HCT116 (cell line): ENCODE data around the gene ZMYND10. TPM values are rescaled to one million over a fixed set of nuclear protein-coding genes. Genes with fewer than 3 reads are reported as not detected.

Experiments used
- ATAC-seq: fragments of 200-7000 bp; cut with Tn5 transposase; 2 replicates; pipeline ENCODE4 v1.9.1; 2020; ENCODE audit warnings: mild to moderate bottlenecking, moderate library complexity
- BruUV-seq: library from RNA; stranded (reverse); fragments of 400-500 nt; replicated peaks from 2 replicates; lab custom pipeline; 2021; lab: Mats Ljungman, UMichigan
- CTCF ChIA-PET: fragments of 300-600 bp; sonication (Branson Sonifier 250); formaldehyde crosslinking; loops from one replicate; lab custom pipeline; 2021; ENCODE audit warnings: antibody characterized with exemption; lab: Charles Lee
- POLR2A ChIA-PET: fragments of 300-600, 350-600 bp; sonication (Branson Sonifier 250); formaldehyde crosslinking; loops from one replicate; lab custom pipeline; 2021; ENCODE audit warnings: antibody characterized with exemption; lab: Charles Lee
- RAD21 ChIA-PET, 2 experiments: fragments of 300-600 bp; sonication (Branson Sonifier 250); formaldehyde crosslinking; loops; one replicate each; lab custom pipeline; 2023; ENCODE audit warnings: low total read pairs in 2 of 2; ENCODE audit not compliant: uncharacterized antibody in 2 of 2, unreplicated experiment in 2 of 2, low non-redundant PET in 1 of 2; lab: Charles Lee
- DNase-seq: peaks from one replicate; pipeline ENCODE4 v3.0.0-alpha.2; 2010; ENCODE audit warnings: low read depth, low spot score
- H2AFZ ChIP-seq: fragments of 200-600 bp; shearing (Covaris generic), sonication (generic); 2 replicates; pipeline ENCODE4 v1.6.1; 2017; ENCODE audit warnings: low read depth, mixed run types, mixed read lengths, antibody characterized with exemption, low read length; ENCODE audit not compliant: poor library complexity, severe bottlenecking
- H3K27ac ChIP-seq: 2 replicates; pipeline ENCODE4 v1.5.1; 2012; ENCODE audit warnings: low read depth, low read length
- H3K27me3 ChIP-seq: fragments of 200-600 bp; sonication (generic); 2 replicates; pipeline ENCODE4 v1.6.1; 2016; ENCODE audit warnings: mixed run types, low read length, mixed read lengths; ENCODE audit not compliant: insufficient read depth
- H3K36me3 ChIP-seq, 2 experiments: fragments of 200-500 bp in 1 of 2; fragments of 200-600 bp in 1 of 2; sonication (Bioruptor generic) in 1 of 2; sonication (generic) in 1 of 2; 2 replicates each; pipeline versions ENCODE4 v1.5.1 to v1.6.1; 2014 to 2016; ENCODE audit warnings: low read length in 2 of 2, inconsistent platforms in 1 of 2, mixed read lengths in 1 of 2, mixed run types in 1 of 2; ENCODE audit not compliant: insufficient read depth in 2 of 2, control insufficient read depth in 1 of 2
- H3K4me1 ChIP-seq, 2 experiments: fragments of 200-600 bp in 1 of 2; sonication (generic) in 1 of 2; 2 replicates each; pipeline versions ENCODE4 v1.5.1 to v1.6.1; 2012 to 2017; ENCODE audit warnings: low read length in 2 of 2, inconsistent platforms in 1 of 2, mild to moderate bottlenecking in 1 of 2, mixed read lengths in 1 of 2, mixed run types in 1 of 2, moderate library complexity in 1 of 2; ENCODE audit not compliant: insufficient read depth in 2 of 2, control insufficient read depth in 1 of 2
- H3K4me2 ChIP-seq: fragments of 200-600 bp; sonication (generic); 2 replicates; pipeline ENCODE4 v1.6.1; 2017; ENCODE audit warnings: mixed run types, low read length, mixed read lengths
- H3K4me3 ChIP-seq, 2 experiments: fragments of 200-600 bp in 1 of 2; sonication (generic) in 1 of 2; replicated peaks in 1 of 2; 2 replicates each; pipeline ENCODE4 v1.5.1; 2011 to 2016; ENCODE audit warnings: low read length in 2 of 2, control low read depth in 1 of 2, low read depth in 1 of 2, mild to moderate bottlenecking in 1 of 2, mixed read lengths in 1 of 2, mixed run types in 1 of 2
- H3K79me2 ChIP-seq: fragments of 200-600 bp; sonication (generic); 2 replicates; pipeline ENCODE4 v1.6.1; 2017; ENCODE audit warnings: mild to moderate bottlenecking, mixed run types, low read length, moderate library complexity, mixed read lengths; ENCODE audit not compliant: insufficient read depth
- H3K9ac ChIP-seq: fragments of 200-600 bp; sonication (generic); 2 replicates; pipeline ENCODE4 v1.6.1; 2016; ENCODE audit warnings: low read length, mixed read lengths
- H3K9me2 ChIP-seq: fragments of 200-600 bp; sonication (generic), shearing (Covaris generic); 2 replicates; pipeline ENCODE4 v1.6.1; 2017; ENCODE audit warnings: mixed run types, mild to moderate bottlenecking, moderate library complexity; ENCODE audit not compliant: insufficient read depth
- H3K9me3 ChIP-seq, 2 experiments: fragments of 200-500 bp in 1 of 2; fragments of 200-600 bp in 1 of 2; sonication (Bioruptor generic) in 1 of 2; sonication (generic) in 1 of 2; 2 replicates each; pipeline ENCODE4 v1.6.1; 2014 to 2017; ENCODE audit warnings: low read length in 2 of 2, mixed read lengths in 2 of 2, inconsistent platforms in 1 of 2, low read depth in 1 of 2, mild to moderate bottlenecking in 1 of 2, mixed run types in 1 of 2, moderate library complexity in 1 of 2; ENCODE audit not compliant: control insufficient read depth in 1 of 2, insufficient read depth in 1 of 2
- H4K20me1 ChIP-seq: fragments of 200-600 bp; sonication (generic), shearing (Covaris generic); 2 replicates; pipeline ENCODE4 v1.6.1; 2017; ENCODE audit warnings: mixed run types, mild to moderate bottlenecking, moderate library complexity; ENCODE audit not compliant: insufficient read depth
- CBX3 ChIP-seq: IDR thresholded peaks from 2 replicates; pipeline ENCODE4 v1.6.1; 2012; ENCODE audit warnings: low read depth
- CEBPB ChIP-seq: IDR thresholded peaks from 2 replicates; pipeline ENCODE4 v1.6.1; 2012; ENCODE audit warnings: low read depth
- CTCF ChIP-seq, 3 experiments: fragments of 200-600 bp in 1 of 3; sonication (generic) in 1 of 3; IDR thresholded peaks in 2 of 3; conservative IDR thresholded peaks in 1 of 3; 2 replicates each; pipeline ENCODE4 v1.5.1; 2012 to 2017; ENCODE audit warnings: low read depth in 2 of 3, low read length in 2 of 3, antibody characterized with exemption in 1 of 3, borderline replicate concordance in 1 of 3, control low read depth in 1 of 3, mild to moderate bottlenecking in 1 of 3, mixed read lengths in 1 of 3, mixed run types in 1 of 3, moderate library complexity in 1 of 3; ENCODE audit not compliant: insufficient read depth in 1 of 3
- EGR1 ChIP-seq: IDR thresholded peaks from 2 replicates; pipeline ENCODE4 v1.6.1; 2012; ENCODE audit warnings: low read depth
- FOSL1 ChIP-seq: IDR thresholded peaks from 2 replicates; pipeline ENCODE4 v1.6.1; 2012; ENCODE audit warnings: low read depth
- POLR2AphosphoS5 ChIP-seq: IDR thresholded peaks from 2 replicates; pipeline ENCODE4 v1.6.1; 2011; ENCODE audit warnings: mild to moderate bottlenecking, low read depth, low read length, moderate library complexity
- SP1 ChIP-seq: IDR thresholded peaks from 2 replicates; pipeline ENCODE4 v1.6.1; 2012; ENCODE audit warnings: low read depth
- YY1 ChIP-seq: IDR thresholded peaks from 2 replicates; pipeline ENCODE4 v1.6.1; 2011; ENCODE audit warnings: low read length, low read depth, moderate library complexity, mild to moderate bottlenecking; ENCODE audit not compliant: insufficient replicate concordance; ENCODE audit errors: extremely low read depth
- intact Hi-C: fragments of 100-400 bp; cut with micrococcal nuclease; formaldehyde crosslinking; loops from 2 replicates; pipeline ENCODE4 v1.10.0; 2022
- total RNA-seq: library from RNA; stranded (reverse); gene quantifications from one replicate; pipeline ENCODE4 v1.2.1, GENCODE V29; 2021; ENCODE audit not compliant: unreplicated experiment

ZMYND10 gene
- total RNA-seq, 1 experiment from 2014 or later: 3.3 TPM

- no peak overlapping the region for H3K4me2 ChIP-seq
- H2AFZ ChIP-seq: no peak overlapping the region
- ChIA-PET RAD21 (no interaction called here), CTCF (no interaction called here), POLR2A (no interaction called here)
- H3K36me3 ChIP-seq: no peaks in the 10 kb centered on the region
- no peaks in the 10 kb centered on the region for H3K9me2 ChIP-seq
- ATAC-seq: peak; percentile 77
- no peaks in the 10 kb centered on the region for H3K79me2 ChIP-seq
- no peak overlapping the region for H3K4me3 ChIP-seq
- no peaks in the 10 kb centered on the region for H4K20me1 ChIP-seq
- H3K27ac ChIP-seq: no peak overlapping the region
- peaks cover 0 to 12% of the 10 kb centered on the region in 2 experiments; a peak in 2 of 4 replicates for H3K4me1 ChIP-seq
- H3K27me3 ChIP-seq: no peaks in the 10 kb centered on the region
- TF ChIP-seq CTCF (IDR thresholded peaks at IDR 0.05 in 2 of 3, conservative IDR thresholded peaks at IDR 0.05 in 1 of 3; ENCODE audit: borderline replicate concordance in 1 of 3, insufficient read depth in 1 of 3, low read depth in 2 of 3, low read length in 2 of 3) (peak in 2 of 3 experiments; percentile 51; a peak in 4 of 6 replicates), POLR2AphosphoS5 (no peak)
- no peak overlapping the region for H3K9ac ChIP-seq
- no peaks in the 10 kb centered on the region for H3K9me3 ChIP-seq
- no peak for DNase-seq
- intact Hi-C loops: no loop called here
- no TSS peak for BruUV-seq
Measured at GRCh38 chr3:50388016-50388719, 42.6 kb upstream of the ZMYND10 start.

- no peak overlapping the region for H2AFZ ChIP-seq
- ATAC-seq (no peak), DNase-seq (no peak)
- RAD21 ChIA-PET: no interaction called here
- H3K9ac ChIP-seq: no peak overlapping the region
- POLR2A ChIA-PET: interaction anchor here (1.0 kb wide), 1 partner anchor 11 kb away, joined by 3 read pairs; no protein-coding TSS in a partner anchor
- no peaks in the 10 kb centered on the region for H3K36me3 ChIP-seq
- no peaks in the 10 kb centered on the region for H3K79me2 ChIP-seq
- no peak overlapping the region for H3K4me2 ChIP-seq
- CTCF ChIA-PET: no interaction called here
- H3K27ac ChIP-seq: no peak overlapping the region
- no TSS peak for BruUV-seq
- no peaks in the 10 kb centered on the region for H4K20me1 ChIP-seq
- TF ChIP-seq CEBPB (no peak), CBX3 (no peak), EGR1 (no peak), YY1 (no peak), FOSL1 (no peak), SP1 (no peak)
- TF ChIP-seq, all 23 proteins: peak for 0
- intact Hi-C loops: no loop called here
- no peaks in the 10 kb centered on the region for H3K9me2 ChIP-seq
- H3K4me1 ChIP-seq: no peaks in the 10 kb centered on the region
- no peak overlapping the region for H3K4me3 ChIP-seq
- no peaks in the 10 kb centered on the region for H3K27me3 ChIP-seq
- H3K9me3 ChIP-seq: no peaks in the 10 kb centered on the region
Measured at GRCh38 chr3:50385754-50386153, 40.2 kb upstream of the ZMYND10 start.
